ENCODE data around the gene ETS1.

ETS1 gene

DNA sequence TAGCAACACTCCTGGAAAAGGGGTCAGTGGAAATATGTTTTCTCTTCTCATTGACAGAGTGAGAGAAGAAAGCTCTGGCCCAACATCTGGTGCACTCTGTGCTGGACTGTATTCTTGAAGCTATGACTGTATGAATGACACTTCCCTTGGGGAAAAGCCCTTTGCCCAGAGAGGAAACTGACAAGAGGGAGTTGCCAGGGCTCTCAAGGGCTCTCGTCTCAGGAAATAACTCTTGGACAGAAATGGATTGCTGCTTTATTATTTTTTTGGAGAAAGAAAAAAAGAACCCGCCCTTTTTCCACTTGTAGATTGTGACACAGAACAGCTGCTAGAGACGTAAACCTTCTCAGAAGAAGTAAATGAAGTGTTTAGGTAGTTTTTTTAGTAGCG lies 11.4 kb downstream of the ETS1 start:
- peak; percentile 93 for DNase-seq (ENCODE audit: low read depth)
- peak overlapping the region; percentile 39 for H3K4me3 ChIP-seq (ENCODE audit: low read depth, low read length)
- no peak for TF ChIP-seq POLR2A (IDR thresholded peaks at IDR 0.05; ENCODE audit: extremely low read depth, insufficient read length)
- TF ChIP-seq, protein P1, sequence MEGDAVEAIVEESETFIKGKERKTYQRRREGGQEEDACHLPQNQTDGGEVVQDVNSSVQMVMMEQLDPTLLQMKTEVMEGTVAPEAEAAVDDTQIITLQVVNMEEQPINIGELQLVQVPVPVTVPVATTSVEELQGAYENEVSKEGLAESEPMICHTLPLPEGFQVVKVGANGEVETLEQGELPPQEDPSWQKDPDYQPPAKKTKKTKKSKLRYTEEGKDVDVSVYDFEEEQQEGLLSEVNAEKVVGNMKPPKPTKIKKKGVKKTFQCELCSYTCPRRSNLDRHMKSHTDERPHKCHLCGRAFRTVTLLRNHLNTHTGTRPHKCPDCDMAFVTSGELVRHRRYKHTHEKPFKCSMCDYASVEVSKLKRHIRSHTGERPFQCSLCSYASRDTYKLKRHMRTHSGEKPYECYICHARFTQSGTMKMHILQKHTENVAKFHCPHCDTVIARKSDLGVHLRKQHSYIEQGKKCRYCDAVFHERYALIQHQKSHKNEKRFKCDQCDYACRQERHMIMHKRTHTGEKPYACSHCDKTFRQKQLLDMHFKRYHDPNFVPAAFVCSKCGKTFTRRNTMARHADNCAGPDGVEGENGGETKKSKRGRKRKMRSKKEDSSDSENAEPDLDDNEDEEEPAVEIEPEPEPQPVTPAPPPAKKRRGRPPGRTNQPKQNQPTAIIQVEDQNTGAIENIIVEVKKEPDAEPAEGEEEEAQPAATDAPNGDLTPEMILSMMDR (IDR thresholded peaks at IDR 0.05; ENCODE audit: low read depth, low read length) = no peak
- TF ChIP-seq MAX (IDR thresholded peaks at IDR 0.05; ENCODE audit: low read depth, low read length) = no peak
- no peak for TF ChIP-seq MYC (IDR thresholded peaks at IDR 0.05; ENCODE audit: low read depth, low read length)

DNA sequence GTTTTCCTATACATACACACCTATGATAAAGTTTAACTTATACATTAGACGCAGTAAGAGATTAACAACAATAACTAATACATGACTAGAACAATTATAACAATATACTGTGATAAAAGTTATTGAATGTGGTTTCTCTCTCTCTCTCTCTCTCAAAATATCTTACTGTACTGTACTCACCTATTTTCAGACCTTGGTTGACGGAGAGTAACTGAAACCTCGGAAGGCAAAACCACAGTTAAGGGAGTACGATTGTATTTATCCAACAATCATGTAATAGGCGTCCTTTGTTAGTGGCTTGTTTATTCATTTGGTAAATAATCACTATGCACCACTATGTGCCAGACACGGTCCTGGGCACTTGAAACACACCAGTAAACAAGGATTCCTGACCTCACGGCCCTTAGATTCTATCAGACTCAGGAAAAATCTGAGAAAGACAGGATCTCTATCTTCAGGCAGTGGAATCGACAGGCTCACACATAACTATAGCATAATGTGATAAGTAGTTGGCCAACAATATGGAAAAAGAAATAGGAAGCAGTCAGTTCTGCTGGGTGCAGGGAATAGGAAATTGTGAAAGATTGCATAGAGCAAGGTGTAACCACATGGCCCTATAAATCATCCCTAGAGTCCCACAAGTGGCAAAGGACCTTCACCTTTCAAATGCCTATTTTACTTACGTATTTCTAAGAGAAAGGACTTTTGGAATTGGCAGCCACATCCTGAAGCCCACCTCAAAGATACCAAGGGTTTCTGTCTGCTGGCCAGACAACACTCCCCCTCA lies 12.0 kb downstream of the ETS1 start:
- peak overlapping the region; percentile 39 for H3K4me3 ChIP-seq (ENCODE audit: low read depth, low read length)
- TF ChIP-seq MAX (IDR thresholded peaks at IDR 0.05; ENCODE audit: low read depth, low read length) = peak; percentile 25; the same call in 1 of the 2 replicates
- TF ChIP-seq, protein P1 (IDR thresholded peaks at IDR 0.05; ENCODE audit: low read depth, low read length) = no peak
- TF ChIP-seq POLR2A (IDR thresholded peaks at IDR 0.05; ENCODE audit: extremely low read depth, insufficient read length) = no peak
- peak; percentile 51 for TF ChIP-seq MYC (IDR thresholded peaks at IDR 0.05; ENCODE audit: low read depth, low read length)
- DNase-seq (ENCODE audit: low read depth) = peak; percentile 80

GRCh38 chr11:128574576-128575011 lies 12.8 kb downstream of the ETS1 start:
- peak; percentile 44 for DNase-seq (ENCODE audit: low read depth)
- TF ChIP-seq POLR2A (IDR thresholded peaks at IDR 0.05; ENCODE audit: extremely low read depth, insufficient read length) (no peak), MAX (IDR thresholded peaks at IDR 0.05; ENCODE audit: low read depth, low read length) (no peak), MYC (IDR thresholded peaks at IDR 0.05; ENCODE audit: low read depth, low read length) (no peak)
- TF ChIP-seq, protein P1 (IDR thresholded peaks at IDR 0.05; ENCODE audit: low read depth, low read length) = no peak
- no peak overlapping the region for H3K4me3 ChIP-seq (ENCODE audit: low read depth, low read length)

GRCh38 chr11:128573638-128574037 lies 13.7 kb downstream of the ETS1 start:
- no peak for TF ChIP-seq MYC (IDR thresholded peaks at IDR 0.05; ENCODE audit: low read depth, low read length)
- TF ChIP-seq MAX (IDR thresholded peaks at IDR 0.05; ENCODE audit: low read depth, low read length) = no peak
- TF ChIP-seq, protein P1 (IDR thresholded peaks at IDR 0.05; ENCODE audit: low read depth, low read length) = no peak
- H3K4me3 ChIP-seq (ENCODE audit: low read depth, low read length) = no peak overlapping the region
- DNase-seq (ENCODE audit: low read depth) = no peak

DNA sequence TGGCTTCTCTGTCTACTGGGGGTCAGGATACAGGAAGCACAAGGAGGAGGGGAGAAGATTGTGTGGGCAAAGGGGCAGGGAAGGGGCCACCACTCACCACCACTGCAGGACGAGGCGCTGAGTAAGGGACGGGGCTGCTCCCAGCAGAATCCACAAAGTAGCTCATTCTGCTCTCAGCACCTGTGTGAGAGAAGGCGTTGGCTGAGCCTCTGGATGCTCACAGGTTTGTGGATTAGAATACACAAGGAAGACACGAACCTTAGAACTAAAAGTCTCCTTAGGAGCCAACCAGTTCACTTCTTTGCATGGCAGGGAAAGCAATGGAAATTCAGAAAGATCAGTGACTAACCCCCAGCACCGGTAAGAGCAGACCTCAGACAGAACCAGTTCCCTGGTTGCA lies 14.4 kb downstream of the ETS1 start:
- DNase-seq (ENCODE audit: low read depth) = no peak
- no peak overlapping the region for H3K4me3 ChIP-seq (ENCODE audit: low read depth, low read length)
- TF ChIP-seq POLR2A (IDR thresholded peaks at IDR 0.05; ENCODE audit: extremely low read depth, insufficient read length) (no peak), MAX (IDR thresholded peaks at IDR 0.05; ENCODE audit: low read depth, low read length) (no peak), MYC (IDR thresholded peaks at IDR 0.05; ENCODE audit: low read depth, low read length) (no peak)
- TF ChIP-seq, protein P1 (IDR thresholded peaks at IDR 0.05; ENCODE audit: low read depth, low read length) = no peak
